ENCODE results near the gene PRDM10.

DNA sequence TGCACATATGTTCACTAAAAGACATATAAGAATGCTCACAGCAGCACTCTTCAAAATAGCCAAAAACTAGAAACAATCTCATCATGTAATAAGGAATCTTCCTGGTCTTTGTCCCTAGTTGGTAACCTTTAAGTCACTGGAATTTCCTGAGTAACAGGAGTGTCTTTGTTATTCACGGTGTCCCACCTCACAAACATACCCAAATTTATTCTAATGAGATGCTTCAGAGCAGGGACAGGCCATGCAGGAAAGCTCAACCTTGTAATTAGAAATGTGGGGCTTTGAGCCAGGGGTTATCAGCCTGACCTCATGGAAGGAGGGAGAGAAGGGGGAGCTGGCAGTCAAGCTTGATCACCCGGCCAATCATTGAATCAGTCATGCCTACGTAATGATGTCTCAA lies 66.9 kb downstream of the PRDM10 start:
- TF ChIP-seq POLR2A (IDR thresholded peaks at IDR 0.05; ENCODE audit: low read depth, low read length) (no peak), POLR2AphosphoS5 (IDR thresholded peaks at IDR 0.05; ENCODE audit: low read depth, low read length) (no peak), PAX5 (IDR thresholded peaks at IDR 0.05; ENCODE audit: insufficient read depth, low read length, severe bottlenecking) (no peak), TAF1 (IDR thresholded peaks at IDR 0.05; ENCODE audit: low read depth, low read length) (no peak)
